HG03095 (cell line): ENCODE measurements around the gene PRDM15.
A peak's percentile ranks its signal among the peaks of the same experiment; 100 is the strongest.

Experiments
- ATAC-seq: cut with Tn5 transposase; IDR thresholded peaks from one replicate; pipeline ENCODE4 v1.9.1; 2021; ENCODE audit warnings: moderate library complexity; ENCODE audit not compliant: unreplicated experiment

Gene PRDM15

GRCh38 chr21:41843584-41843983 lies 35.6 kb downstream of the PRDM15 start:
- no peak for ATAC-seq

GRCh38 chr21:41840880-41841279 lies 38.3 kb downstream of the PRDM15 start:
- no peak for ATAC-seq

- ATAC-seq: no peak
These were observed 39.6 kb downstream of the PRDM15 start for GRCh38 chr21:41839387-41840000.

GRCh38 chr21:41837756-41838297 lies 41.3 kb downstream of the PRDM15 start:
- ATAC-seq: no peak

- no peak for ATAC-seq
These were observed 42.8 kb downstream of the PRDM15 start for GRCh38 chr21:41836166-41837015.

- no peak for ATAC-seq
These were observed 43.4 kb downstream of the PRDM15 start for GRCh38 chr21:41835711-41836154.

DNA sequence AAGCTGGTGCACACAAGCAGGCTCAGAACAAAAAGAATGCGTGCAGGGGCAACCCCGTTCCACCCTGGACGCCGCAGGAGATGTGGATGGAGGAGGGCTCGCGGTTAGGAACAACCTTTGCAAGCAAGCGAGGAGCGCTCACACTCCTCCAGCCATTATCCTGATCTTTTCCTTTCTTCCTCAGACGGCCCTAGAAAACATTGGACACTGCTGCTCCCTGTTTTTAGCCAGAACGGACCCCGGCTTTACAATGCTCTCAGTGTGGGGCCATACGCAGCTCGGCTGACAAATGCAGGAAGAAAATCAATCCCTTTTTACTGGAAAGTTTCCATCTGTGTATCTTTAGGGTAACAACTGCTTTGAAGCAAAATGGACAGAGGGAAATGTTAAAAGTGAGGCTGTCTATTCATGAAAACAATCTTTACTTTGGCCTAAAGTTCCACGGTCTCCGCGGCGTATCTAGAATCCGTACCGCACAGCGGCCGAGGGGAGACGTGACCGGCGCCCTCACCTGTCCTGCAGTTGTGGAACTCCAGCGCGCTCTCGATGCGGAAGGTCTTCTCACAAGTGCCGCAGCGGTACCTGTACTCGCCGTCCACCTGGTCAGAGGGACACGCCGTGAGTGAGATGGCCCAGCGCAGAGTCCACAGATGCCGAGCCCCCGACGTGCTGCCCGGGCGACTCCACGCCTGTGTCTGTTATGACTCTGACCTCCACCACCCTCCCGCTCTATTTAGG lies 44.0 kb downstream of the PRDM15 start:
- no peak for ATAC-seq

DNA sequence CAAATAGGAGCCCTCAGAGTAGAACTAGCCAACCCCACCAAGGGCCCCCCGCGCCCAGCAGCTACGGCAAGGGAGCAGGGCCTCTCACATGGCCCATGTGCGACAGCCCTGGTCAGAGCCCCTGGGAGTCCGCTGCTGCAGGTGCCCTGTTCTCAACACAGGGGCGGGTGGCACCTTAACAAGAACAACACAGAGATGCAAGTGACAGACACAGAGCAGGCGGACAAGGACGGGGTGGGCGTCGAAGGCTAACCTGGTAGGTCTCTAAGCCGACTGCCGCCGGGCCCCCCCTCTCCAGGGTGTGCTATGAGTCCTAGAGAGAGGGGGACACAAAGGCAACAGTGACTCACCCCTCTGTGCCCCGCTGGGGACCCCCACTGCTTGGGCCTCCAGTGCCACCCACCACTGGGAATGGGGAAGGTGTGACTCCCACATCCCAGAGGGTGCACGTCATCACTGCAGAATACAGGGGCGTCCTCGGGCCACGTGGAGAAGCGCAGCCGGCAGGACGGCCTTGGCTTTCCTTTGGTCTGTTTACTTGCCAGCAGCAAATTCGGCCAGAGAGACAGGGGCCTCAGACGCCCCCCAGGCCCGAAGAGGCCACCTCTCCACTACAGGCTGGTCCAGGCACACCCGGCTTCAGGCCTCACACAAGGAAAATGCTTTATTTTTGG lies 44.8 kb downstream of the PRDM15 start:
- ATAC-seq: no peak

DNA sequence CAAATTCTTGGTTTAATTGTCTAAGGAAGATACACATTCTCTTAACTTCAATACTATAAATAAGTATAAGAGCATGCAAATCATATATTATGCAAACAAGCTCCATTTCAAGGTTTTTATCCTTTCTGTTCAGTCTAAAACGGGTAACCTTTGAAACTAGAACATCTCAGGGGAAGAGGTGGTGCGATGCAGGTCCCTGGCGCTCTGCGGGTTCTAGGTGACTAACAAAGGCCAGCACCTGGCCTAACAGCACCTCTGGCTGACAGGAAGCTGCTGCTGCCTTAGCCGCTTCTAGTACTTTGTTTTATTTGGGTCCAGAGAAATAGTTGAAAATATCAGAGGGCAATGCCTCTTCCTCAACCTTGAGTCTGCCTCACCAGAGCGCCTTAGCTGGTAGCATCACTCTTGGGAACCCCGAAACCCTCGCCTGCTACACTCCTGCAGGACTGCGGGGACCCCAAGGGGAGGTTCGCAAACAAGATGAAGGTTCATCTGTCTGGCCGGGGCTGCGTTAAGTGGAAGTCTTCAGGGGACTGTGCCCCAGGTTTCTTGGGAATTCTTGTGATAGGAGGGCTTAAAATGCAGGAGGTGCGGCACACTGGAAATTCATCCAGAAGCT lies 45.5 kb downstream of the PRDM15 start:
- ATAC-seq: peak; percentile 64

DNA sequence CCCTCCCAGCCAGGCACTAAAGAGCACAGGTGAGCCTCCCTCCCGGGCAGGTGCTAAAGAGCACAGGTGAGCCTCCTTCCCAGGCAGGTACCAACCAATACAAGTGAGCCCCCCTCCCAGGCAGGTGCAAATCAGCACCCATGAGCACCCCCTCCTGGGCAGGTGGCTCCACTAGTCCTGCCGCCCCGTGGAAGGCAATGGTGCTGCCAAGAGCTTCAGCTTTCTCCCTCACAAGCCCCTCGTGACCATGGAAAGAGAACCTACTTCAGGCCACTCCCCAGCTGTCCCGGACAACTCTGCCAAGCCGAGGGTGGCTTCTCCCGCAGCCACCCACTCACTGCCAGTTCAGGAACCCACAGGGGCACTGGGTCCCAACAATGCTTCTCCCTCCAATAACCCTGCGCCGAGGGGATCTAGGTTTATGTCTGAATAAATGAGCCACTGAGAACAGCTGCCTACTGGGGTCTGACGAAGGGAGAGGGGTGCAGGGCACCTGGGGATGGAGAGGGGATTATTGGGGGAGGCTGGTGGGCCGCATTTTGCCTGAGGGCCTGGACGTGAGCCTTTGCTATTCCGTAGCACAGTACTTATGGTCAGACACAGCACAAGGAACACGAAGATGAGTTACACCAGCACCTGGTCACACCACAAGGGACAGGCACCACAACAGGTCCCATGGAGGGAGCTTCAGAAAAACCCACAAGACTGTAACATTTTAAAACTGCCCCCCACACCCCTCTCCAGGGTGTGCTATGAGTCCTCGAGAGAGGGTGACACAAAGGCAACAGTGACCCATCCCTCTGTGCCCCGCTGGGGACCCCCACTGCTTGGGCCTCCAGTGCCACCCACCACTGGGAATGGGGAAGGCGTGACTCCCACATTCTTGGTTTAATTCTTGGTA lies 46.3 kb downstream of the PRDM15 start:
- ATAC-seq: peak; percentile 60

- ATAC-seq: no peak
These were observed 47.1 kb downstream of the PRDM15 start for GRCh38 chr21:41831866-41832595.

- no peak for ATAC-seq
These were observed 47.7 kb downstream of the PRDM15 start for GRCh38 chr21:41831453-41831831.

DNA sequence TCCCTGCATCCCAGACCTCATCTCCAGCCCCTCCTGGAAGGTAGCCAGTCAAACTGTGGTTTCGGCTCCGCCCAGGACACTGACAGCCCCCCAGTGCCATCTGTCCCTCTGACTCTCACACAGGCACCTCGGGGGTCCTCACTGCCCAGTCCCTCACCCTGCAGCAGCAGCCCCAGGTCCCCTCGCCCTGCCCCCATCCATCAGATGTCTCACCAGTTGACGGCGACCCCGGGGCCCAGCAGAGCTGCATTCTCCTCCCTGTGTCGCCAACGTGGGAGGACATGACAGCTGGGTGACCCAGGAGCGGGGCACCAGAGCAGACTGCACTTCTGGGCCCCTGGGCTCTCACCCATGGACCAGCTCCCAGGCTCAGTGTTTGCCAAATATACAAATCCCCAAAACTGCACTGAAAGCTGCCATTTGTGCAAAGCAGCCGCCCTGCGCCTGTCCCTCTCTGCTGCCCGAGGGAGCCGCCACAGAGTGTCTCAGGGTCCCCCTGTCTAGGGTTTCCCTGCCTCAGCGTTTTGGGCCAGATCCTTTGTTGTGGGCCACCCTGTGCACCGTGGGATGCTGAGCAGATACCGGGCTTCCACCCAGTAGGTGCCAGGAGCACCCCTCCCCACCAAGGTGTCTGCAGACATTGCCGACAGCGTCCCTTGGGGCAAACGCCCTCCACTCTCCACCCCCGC lies 48.2 kb downstream of the PRDM15 start:
- no peak for ATAC-seq

DNA sequence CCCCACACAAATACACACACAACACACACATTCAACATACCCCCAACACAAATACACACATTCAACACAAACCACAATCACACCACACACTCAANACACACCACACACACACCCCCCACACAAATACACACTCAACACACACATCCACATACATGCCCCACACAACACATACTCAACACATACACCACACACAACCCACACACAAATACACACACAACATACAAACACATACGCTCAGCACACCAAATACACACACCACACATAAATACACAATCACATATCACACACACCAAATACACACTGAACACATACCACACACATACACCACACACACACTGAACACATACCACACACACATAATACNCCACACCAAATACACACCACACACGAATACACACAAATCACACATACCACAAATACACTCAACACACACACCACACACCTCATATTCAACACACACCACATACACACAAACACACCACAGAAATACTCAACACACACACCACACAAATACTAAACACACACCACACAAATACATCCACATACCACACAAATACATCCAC lies 48.9 kb downstream of the PRDM15 start:
- no peak for ATAC-seq

- ATAC-seq: no peak
These were observed 50.2 kb downstream of the PRDM15 start for GRCh38 chr21:41828884-41829360.

GRCh38 chr21:41827951-41828883 lies 50.9 kb downstream of the PRDM15 start:
- no peak for ATAC-seq

- ATAC-seq: no peak
These were observed 53.3 kb downstream of the PRDM15 start for GRCh38 chr21:41825881-41826280.
